ENCODE results near the gene MOB1A. TPM values are rescaled to one million over a fixed set of nuclear protein-coding genes. Genes with fewer than 3 reads are reported as not detected.

Gene MOB1A
- polyA plus RNA-seq = 15.0 and 16.6 TPM in 2 replicates

GRCh38 chr2:74178211-74179062 lies at the start of gene MOB1A:
Gene MOB1A (minus strand): TSS chr2:74178879. CDS start chr2:74178674, 205 bp downstream.

GRCh38 chr2:74198461-74199274 lies 20.0 kb upstream of the MOB1A start, which contains the start of gene MTHFD2:
Gene MTHFD2 (plus strand): TSS chr2:74198615. CDS start chr2:74198642, 27 bp downstream.

GRCh38 chr2:74147727-74148456 lies 30.8 kb downstream of the MOB1A start, which contains the start of gene BOLA3:
Gene BOLA3 (minus strand): TSS chr2:74147912. CDS start chr2:74147874, 38 bp downstream.

Other genes with a start within 250 kb of the MOB1A start
- 0.27 and 0.82 TPM in 2 replicates for gene TET3, start 194.0 kb downstream of the MOB1A start, polyA plus RNA-seq
- 348 and 406 TPM in 2 replicates for gene BOLA3, start 31.0 kb downstream of the MOB1A start, polyA plus RNA-seq
- gene MTHFD2, start 19.7 kb upstream of the MOB1A start, polyA plus RNA-seq = 34.2 and 39.6 TPM in 2 replicates
- gene SLC4A5, start 164.5 kb upstream of the MOB1A start, polyA plus RNA-seq = not detected in 2 replicates
- gene DCTN1, start 201.4 kb upstream of the MOB1A start, polyA plus RNA-seq = 275 and 282 TPM in 2 replicates
- gene C2orf81, start 242.7 kb upstream of the MOB1A start, polyA plus RNA-seq = 0.14 and 0.58 TPM in 2 replicates
- 25.1 and 25.5 TPM in 2 replicates for gene WDR54, start 242.9 kb upstream of the MOB1A start, polyA plus RNA-seq